ENCODE measurements around the gene SBSN. TPM values are rescaled to one million over a fixed set of nuclear protein-coding genes. Genes with fewer than 3 reads are reported as not detected.

The SBSN gene
- total and polyA plus RNA-seq, 10 of the 15 experiments (the other 5 are each of a cell fraction or from before 2014, with no cell fraction given): 0.09 TPM; not detected in 9

- TF ChIP-seq, protein P1, sequence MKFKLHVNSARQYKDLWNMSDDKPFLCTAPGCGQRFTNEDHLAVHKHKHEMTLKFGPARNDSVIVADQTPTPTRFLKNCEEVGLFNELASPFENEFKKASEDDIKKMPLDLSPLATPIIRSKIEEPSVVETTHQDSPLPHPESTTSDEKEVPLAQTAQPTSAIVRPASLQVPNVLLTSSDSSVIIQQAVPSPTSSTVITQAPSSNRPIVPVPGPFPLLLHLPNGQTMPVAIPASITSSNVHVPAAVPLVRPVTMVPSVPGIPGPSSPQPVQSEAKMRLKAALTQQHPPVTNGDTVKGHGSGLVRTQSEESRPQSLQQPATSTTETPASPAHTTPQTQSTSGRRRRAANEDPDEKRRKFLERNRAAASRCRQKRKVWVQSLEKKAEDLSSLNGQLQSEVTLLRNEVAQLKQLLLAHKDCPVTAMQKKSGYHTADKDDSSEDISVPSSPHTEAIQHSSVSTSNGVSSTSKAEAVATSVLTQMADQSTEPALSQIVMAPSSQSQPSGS (IDR thresholded peaks at IDR 0.05; ENCODE audit: low read length): no peak
- 0 out of 2 replicates have a peak, but pooled peaks have one; percentile 62 for TF ChIP-seq POLR2AphosphoS2 (IDR thresholded peaks at IDR 0.05; ENCODE audit: low read depth, low read length)
- TF ChIP-seq HDGF (IDR thresholded peaks at IDR 0.05): peak; percentile 32; the same call in 1 of the 2 replicates
- peak; percentile 58 for TF ChIP-seq SP1 (IDR thresholded peaks at IDR 0.05; ENCODE audit: low read depth, low read length)
- TF ChIP-seq CHD1 (IDR thresholded peaks at IDR 0.05; ENCODE audit: low read depth, low read length): no peak
- TF ChIP-seq IRF4 (IDR thresholded peaks at IDR 0.05; ENCODE audit: low read depth, low read length): no peak
- 0 out of 2 replicates have a peak, but pooled peaks have one; percentile 25 for TF ChIP-seq SREBF1 (IDR thresholded peaks at IDR 0.05; ENCODE audit: low read length)
- peak; percentile 52 to 89; a peak in 3 of 4 replicates for TF ChIP-seq SRF (IDR thresholded peaks at IDR 0.05; ENCODE audit: low read depth in 2 of 2, low read length in 2 of 2)
- peak; percentile 77 for TF ChIP-seq YY1 (IDR thresholded peaks at IDR 0.05; ENCODE audit: low read depth, low read length)
- no peak for TF ChIP-seq GABPA (IDR thresholded peaks at IDR 0.05; ENCODE audit: low read depth)
- TF ChIP-seq, protein P2, sequence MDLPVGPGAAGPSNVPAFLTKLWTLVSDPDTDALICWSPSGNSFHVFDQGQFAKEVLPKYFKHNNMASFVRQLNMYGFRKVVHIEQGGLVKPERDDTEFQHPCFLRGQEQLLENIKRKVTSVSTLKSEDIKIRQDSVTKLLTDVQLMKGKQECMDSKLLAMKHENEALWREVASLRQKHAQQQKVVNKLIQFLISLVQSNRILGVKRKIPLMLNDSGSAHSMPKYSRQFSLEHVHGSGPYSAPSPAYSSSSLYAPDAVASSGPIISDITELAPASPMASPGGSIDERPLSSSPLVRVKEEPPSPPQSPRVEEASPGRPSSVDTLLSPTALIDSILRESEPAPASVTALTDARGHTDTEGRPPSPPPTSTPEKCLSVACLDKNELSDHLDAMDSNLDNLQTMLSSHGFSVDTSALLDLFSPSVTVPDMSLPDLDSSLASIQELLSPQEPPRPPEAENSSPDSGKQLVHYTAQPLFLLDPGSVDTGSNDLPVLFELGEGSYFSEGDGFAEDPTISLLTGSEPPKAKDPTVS (IDR thresholded peaks at IDR 0.05; ENCODE audit: low read depth, low read length): no peak
- no peak for TF ChIP-seq CBX5 (IDR thresholded peaks at IDR 0.05; ENCODE audit: low read depth)
- peak; percentile 55 for TF ChIP-seq ATF7 (IDR thresholded peaks at IDR 0.05; ENCODE audit: low read depth)
- no peak for TF ChIP-seq SUPT20H (IDR thresholded peaks at IDR 0.05; ENCODE audit: borderline replicate concordance, control insufficient read depth, low read depth, low read length)
- TF ChIP-seq RBBP5 (conservative IDR thresholded peaks at IDR 0.05): no peak
- no peak for TF ChIP-seq ZNF384 (IDR thresholded peaks at IDR 0.05; ENCODE audit: borderline replicate concordance, low read depth, low read length)
- TF ChIP-seq, protein P3, sequence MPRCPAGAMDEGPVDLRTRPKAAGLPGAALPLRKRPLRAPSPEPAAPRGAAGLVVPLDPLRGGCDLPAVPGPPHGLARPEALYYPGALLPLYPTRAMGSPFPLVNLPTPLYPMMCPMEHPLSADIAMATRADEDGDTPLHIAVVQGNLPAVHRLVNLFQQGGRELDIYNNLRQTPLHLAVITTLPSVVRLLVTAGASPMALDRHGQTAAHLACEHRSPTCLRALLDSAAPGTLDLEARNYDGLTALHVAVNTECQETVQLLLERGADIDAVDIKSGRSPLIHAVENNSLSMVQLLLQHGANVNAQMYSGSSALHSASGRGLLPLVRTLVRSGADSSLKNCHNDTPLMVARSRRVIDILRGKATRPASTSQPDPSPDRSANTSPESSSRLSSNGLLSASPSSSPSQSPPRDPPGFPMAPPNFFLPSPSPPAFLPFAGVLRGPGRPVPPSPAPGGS (IDR thresholded peaks at IDR 0.05; ENCODE audit: borderline replicate concordance, insufficient read depth, low read depth, low read length, poor library complexity, severe bottlenecking): peak; percentile 33
- TF ChIP-seq RELA (IDR thresholded peaks at IDR 0.05; ENCODE audit: borderline replicate concordance, partially characterized antibody): peak; percentile 36
- TF ChIP-seq, protein P4, sequence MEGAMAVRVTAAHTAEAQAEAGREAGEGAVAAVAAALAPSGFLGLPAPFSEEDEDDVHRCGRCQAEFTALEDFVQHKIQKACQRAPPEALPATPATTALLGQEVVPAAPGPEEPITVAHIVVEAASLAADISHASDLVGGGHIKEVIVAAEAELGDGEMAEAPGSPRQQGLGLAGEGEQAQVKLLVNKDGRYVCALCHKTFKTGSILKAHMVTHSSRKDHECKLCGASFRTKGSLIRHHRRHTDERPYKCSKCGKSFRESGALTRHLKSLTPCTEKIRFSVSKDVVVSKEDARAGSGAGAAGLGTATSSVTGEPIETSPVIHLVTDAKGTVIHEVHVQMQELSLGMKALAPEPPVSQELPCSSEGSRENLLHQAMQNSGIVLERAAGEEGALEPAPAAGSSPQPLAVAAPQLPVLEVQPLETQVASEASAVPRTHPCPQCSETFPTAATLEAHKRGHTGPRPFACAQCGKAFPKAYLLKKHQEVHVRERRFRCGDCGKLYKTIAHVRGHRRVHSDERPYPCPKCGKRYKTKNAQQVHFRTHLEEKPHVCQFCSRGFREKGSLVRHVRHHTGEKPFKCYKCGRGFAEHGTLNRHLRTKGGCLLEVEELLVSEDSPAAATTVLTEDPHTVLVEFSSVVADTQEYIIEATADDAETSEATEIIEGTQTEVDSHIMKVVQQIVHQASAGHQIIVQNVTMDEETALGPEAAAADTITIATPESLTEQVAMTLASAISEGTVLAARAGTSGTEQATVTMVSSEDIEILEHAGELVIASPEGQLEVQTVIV (IDR thresholded peaks at IDR 0.05; ENCODE audit: borderline replicate concordance, partially characterized antibody): peak; percentile 16
- no peak for TF ChIP-seq BCL11A (IDR thresholded peaks at IDR 0.05; ENCODE audit: low read depth, low read length)
- peak; percentile 37; the same call in 1 of the 2 replicates for TF ChIP-seq JUND (IDR thresholded peaks at IDR 0.05; ENCODE audit: low read depth, low read length)
- TF ChIP-seq NR2F1 (conservative IDR thresholded peaks at IDR 0.05): peak; percentile 30; the same call in 1 of the 2 replicates
- TF ChIP-seq HCFC1 (IDR thresholded peaks at IDR 0.05; ENCODE audit: low read length): peak; percentile 94
- peak; percentile 47; the same call in 1 of the 2 replicates for TF ChIP-seq BACH1 (IDR thresholded peaks at IDR 0.05; ENCODE audit: borderline replicate concordance)
- TF ChIP-seq RCOR1 (conservative IDR thresholded peaks at IDR 0.05; ENCODE audit: low read depth, low read length): no peak
Measured at GRCh38 chr19:35545001-35545854, 17.1 kb upstream of the SBSN start, which contains the start of gene TMEM147 (continued).

Data from GM12878 (cell line).